MM.1S (cell line): ENCODE results near the gene GAGE2A.
"Not testable (repeated sequence)": the region's sequence is repeated elsewhere in the genome, so short reads cannot be mapped to it uniquely, and the experiment has no call there.

ENCODE experiments used
- DNase-seq: peaks from one replicate; pipeline ENCODE4 v3.0.0-alpha.2; 2015
- H2AFZ ChIP-seq: fragments of 300-600 bp; sonication (generic); 2 replicates; pipeline ENCODE4 v1.6.0; 2016; ENCODE audit warnings: antibody characterized with exemption, low read length
- H3F3A ChIP-seq: fragments of 300-600 bp; sonication (generic); 2 replicates; pipeline ENCODE4 v1.6.1; 2016; ENCODE audit warnings: mild to moderate bottlenecking, antibody characterized with exemption, low read length, moderate library complexity, mixed read lengths; ENCODE audit not compliant: insufficient read depth
- H3K27ac ChIP-seq: fragments of 300-600 bp; sonication (generic); 2 replicates; pipeline ENCODE4 v1.5.1; 2016; ENCODE audit warnings: mild to moderate bottlenecking, low read length
- H3K27me3 ChIP-seq: fragments of 300-600 bp; sonication (generic); replicated peaks from 2 replicates; pipeline ENCODE4 v1.6.0; 2016; ENCODE audit warnings: low read length; ENCODE audit not compliant: insufficient read depth
- H3K36me3 ChIP-seq: fragments of 300-600 bp; sonication (generic); replicated peaks from 2 replicates; pipeline ENCODE4 v1.6.1; 2016; ENCODE audit warnings: mild to moderate bottlenecking, low read length, mixed read lengths; ENCODE audit not compliant: insufficient read depth
- H3K4me1 ChIP-seq: fragments of 300-600 bp; sonication (generic); 2 replicates; pipeline ENCODE4 v1.6.1; 2016; ENCODE audit warnings: low read length, mixed read lengths
- H3K4me2 ChIP-seq: fragments of 300-600 bp; sonication (generic); 2 replicates; pipeline ENCODE4 v1.6.0; 2016; ENCODE audit warnings: low read depth, low read length
- H3K4me3 ChIP-seq: fragments of 300-600 bp; sonication (generic); 2 replicates; pipeline ENCODE4 v1.5.1; 2016; ENCODE audit warnings: low read length, mixed read lengths
- H3K79me2 ChIP-seq: fragments of 300-600 bp; sonication (generic); 2 replicates; pipeline ENCODE4 v1.6.1; 2016; ENCODE audit warnings: mixed run types, low read length, mixed read lengths
- H3K9ac ChIP-seq: fragments of 300-600 bp; sonication (generic); 2 replicates; pipeline ENCODE4 v1.6.1; 2016; ENCODE audit warnings: low read length, mixed read lengths
- H3K9me2 ChIP-seq: fragments of 300-600 bp; sonication (generic); replicated peaks from 2 replicates; pipeline ENCODE4 v1.6.1; 2016; ENCODE audit warnings: mild to moderate bottlenecking, low read length, mixed read lengths; ENCODE audit not compliant: insufficient read depth
- H3K9me3 ChIP-seq: fragments of 300-600 bp; sonication (generic); replicated peaks from 2 replicates; pipeline ENCODE4 v1.6.1; 2016; ENCODE audit warnings: mild to moderate bottlenecking, low read length, mixed read lengths; ENCODE audit not compliant: insufficient read depth
- H4K20me1 ChIP-seq: fragments of 300-600 bp; sonication (generic); 2 replicates; pipeline ENCODE4 v1.6.1; 2016; ENCODE audit warnings: mild to moderate bottlenecking, low read length, moderate library complexity, mixed read lengths; ENCODE audit not compliant: insufficient read depth
- CTCF ChIP-seq: fragments of 300-600 bp; sonication (generic); IDR thresholded peaks from 2 replicates; pipeline ENCODE4 v1.5.1; 2016; ENCODE audit warnings: antibody characterized with exemption, low read length, mixed read lengths
- EZH2 ChIP-seq: fragments of 300-600 bp; sonication (generic); optimal IDR thresholded peaks from 2 replicates; pipeline ENCODE3; 2017; ENCODE audit warnings: low read depth, mild to moderate bottlenecking, antibody characterized with exemption, low read length, mixed read lengths
- EZH2phosphoT487 ChIP-seq: fragments of 300-600 bp; sonication (generic); IDR thresholded peaks from 2 replicates; pipeline ENCODE4 v1.6.1; 2018; ENCODE audit warnings: antibody characterized with exemption, low read length

Gene GAGE2A

DNA sequence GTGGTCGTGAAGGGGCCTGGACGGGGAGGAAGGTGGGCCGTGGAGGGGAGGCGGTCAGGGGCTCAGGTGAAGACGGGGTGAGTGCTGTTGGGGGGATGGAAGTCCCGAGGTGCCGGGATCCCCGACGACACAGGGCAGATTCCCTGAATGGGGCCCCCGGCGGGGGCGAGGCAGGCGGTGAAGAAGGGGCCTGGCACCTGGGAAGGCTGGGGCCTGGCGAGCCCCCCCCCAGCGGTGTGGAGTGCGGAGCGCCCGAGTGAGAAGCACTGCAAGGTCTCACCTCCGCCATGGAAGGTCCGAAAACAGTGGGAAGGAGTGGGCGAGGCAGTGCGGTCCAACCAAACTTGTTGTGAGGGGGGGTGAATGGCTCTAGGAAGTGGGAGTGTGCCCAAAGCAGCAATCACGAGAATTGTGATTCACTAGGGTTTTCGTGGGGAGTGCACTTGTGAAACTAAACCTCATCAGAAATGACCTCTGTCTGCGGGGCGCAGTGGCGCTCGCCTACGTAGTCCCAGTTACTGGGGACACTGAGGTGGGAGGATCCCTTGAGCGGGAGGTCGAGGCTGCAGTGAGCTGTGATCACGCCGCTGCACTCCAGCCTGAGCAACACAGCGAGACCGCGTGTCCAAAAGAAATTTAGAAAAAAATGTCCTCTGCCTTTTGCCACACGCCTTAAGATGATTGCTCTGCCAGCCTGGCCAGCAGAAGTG lies 628 bp downstream of the GAGE2A start:
- not testable (repeated sequence) for H3K79me2 ChIP-seq, H3K4me3 ChIP-seq, H2AFZ ChIP-seq, H3K4me1 ChIP-seq, H3K36me3 ChIP-seq, H3K4me2 ChIP-seq, H3K9me3 ChIP-seq, H3K9ac ChIP-seq, H3F3A ChIP-seq, H3K9me2 ChIP-seq, H3K27ac ChIP-seq, DNase-seq, H4K20me1 ChIP-seq, H3K27me3 ChIP-seq

GRCh38 chrX:49590488-49590887 lies 1.2 kb downstream of the GAGE2A start:
- not testable (repeated sequence) for H3K27me3 ChIP-seq, H3K9me2 ChIP-seq, H3K4me3 ChIP-seq, H3K79me2 ChIP-seq, H3K9ac ChIP-seq, H3K27ac ChIP-seq, H3K36me3 ChIP-seq, H3K9me3 ChIP-seq, H3K4me1 ChIP-seq, DNase-seq, H3K4me2 ChIP-seq, H4K20me1 ChIP-seq, H3F3A ChIP-seq, H2AFZ ChIP-seq

DNA sequence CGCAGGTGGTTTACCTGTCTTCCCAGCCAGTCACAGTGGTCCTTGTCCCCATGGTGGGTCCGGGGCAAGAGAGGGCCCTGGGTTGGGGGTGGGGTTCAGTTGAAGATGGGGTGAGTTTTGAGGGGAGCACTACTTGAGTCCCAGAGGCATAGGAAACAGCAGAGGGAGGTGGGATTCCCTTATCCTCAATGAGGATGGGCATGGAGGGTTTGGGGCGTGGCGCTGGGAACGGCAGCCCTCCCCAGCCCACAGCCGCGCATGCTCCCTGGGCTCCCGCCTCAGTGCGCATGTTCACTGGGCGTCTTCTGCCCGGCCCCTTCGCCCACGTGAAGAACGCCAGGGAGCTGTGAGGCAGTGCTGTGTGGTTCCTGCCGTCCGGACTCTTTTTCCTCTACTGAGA lies 9.4 kb downstream of the GAGE2A start, which contains the start of gene GAGE1:
Gene GAGE1 (plus strand): TSS at position 301 of the 400 bp plus-strand sequence. CDS start 1,155 bp downstream, outside the sequence.
- not testable (repeated sequence) for H3K9me2 ChIP-seq, H3K4me2 ChIP-seq, H3K4me1 ChIP-seq, H3K27me3 ChIP-seq, H3K36me3 ChIP-seq, H3K79me2 ChIP-seq, H3K9me3 ChIP-seq, DNase-seq, H3F3A ChIP-seq, H2AFZ ChIP-seq, H3K4me3 ChIP-seq, H3K9ac ChIP-seq, H3K27ac ChIP-seq, H4K20me1 ChIP-seq

GRCh38 chrX:49610718-49611310 lies 21.5 kb downstream of the GAGE2A start:
- no peak for DNase-seq
- TF ChIP-seq CTCF (no peak), EZH2phosphoT487 (no peak), EZH2 (no peak)

More at GRCh38 chrX:49610718-49611310, 21.5 kb downstream of the GAGE2A start:
- Histone ChIP-seq H3K4me1 (no peaks in the 10 kb centered on the region), H2AFZ (no peak overlapping the region), H3F3A (no peaks in the 10 kb centered on the region), H3K4me3 (no peak overlapping the region), H3K9me2 (no peaks in the 10 kb centered on the region), H4K20me1 (no peaks in the 10 kb centered on the region), H3K27me3 (no peaks in the 10 kb centered on the region), H3K36me3 (no peaks in the 10 kb centered on the region), H3K9ac (no peak overlapping the region), H3K27ac (no peak overlapping the region), H3K79me2 (no peaks in the 10 kb centered on the region), H3K4me2 (no peak overlapping the region), H3K9me3 (no peaks in the 10 kb centered on the region)
